H9 (cell line): ENCODE measurements around the gene GP1BB. TPM values are rescaled to one million over a fixed set of nuclear protein-coding genes. Genes with fewer than 3 reads are reported as not detected.

Experiments
- DNase-seq: peaks from one replicate; pipeline ENCODE4 v3.0.0-alpha.2; 2017
- H2AFZ ChIP-seq: one replicate; pipeline ENCODE4 v1.6.1; 2013; ENCODE audit warnings: mild to moderate bottlenecking, low read length, control low read depth, moderate library complexity
- H2AK5ac ChIP-seq: 2 replicates; pipeline ENCODE4 v1.6.1; 2013; ENCODE audit warnings: low read length, control low read depth, mixed read lengths; ENCODE audit not compliant: insufficient read length
- H2BK120ac ChIP-seq: one replicate; pipeline ENCODE4 v1.6.1; 2013; ENCODE audit warnings: low read depth, mild to moderate bottlenecking, low read length, control low read depth, inconsistent platforms; ENCODE audit not compliant: poor library complexity, severe bottlenecking
- H2BK12ac ChIP-seq: 2 replicates; pipeline ENCODE4 v1.6.1; 2013; ENCODE audit warnings: low read length, control low read depth, mixed read lengths, low read depth; ENCODE audit not compliant: insufficient read length
- H2BK15ac ChIP-seq: 2 replicates; pipeline ENCODE4 v1.6.1; 2013; ENCODE audit warnings: low read depth, low read length, control low read depth
- H2BK20ac ChIP-seq: one replicate; pipeline ENCODE4 v1.6.1; 2013; ENCODE audit warnings: low read depth, mild to moderate bottlenecking, low read length, control low read depth, inconsistent platforms; ENCODE audit not compliant: poor library complexity, severe bottlenecking
- H2BK5ac ChIP-seq: 2 replicates; pipeline ENCODE4 v1.6.1; 2013; ENCODE audit warnings: low read length, control low read depth, mixed read lengths; ENCODE audit not compliant: insufficient read length
- H3K14ac ChIP-seq: 2 replicates; pipeline ENCODE4 v1.6.1; 2013; ENCODE audit warnings: low read length, control low read depth; ENCODE audit not compliant: insufficient read depth
- H3K18ac ChIP-seq: 2 replicates; pipeline ENCODE4 v1.6.1; 2013; ENCODE audit warnings: low read depth, mild to moderate bottlenecking, mixed read lengths, low read length, control low read depth; ENCODE audit not compliant: insufficient read length
- H3K23ac ChIP-seq: 2 replicates; pipeline ENCODE4 v1.6.1; 2013; ENCODE audit warnings: low read length, control low read depth, mixed read lengths, low read depth; ENCODE audit not compliant: insufficient read length
- H3K23me2 ChIP-seq: 2 replicates; pipeline ENCODE4 v1.6.1; 2013; ENCODE audit warnings: low read depth, mild to moderate bottlenecking, mixed read lengths, low read length, control low read depth; ENCODE audit not compliant: insufficient read length, poor library complexity, severe bottlenecking
- H3K27ac ChIP-seq: 2 replicates; pipeline ENCODE4 v1.5.1; 2013; ENCODE audit warnings: low read length, control low read depth, mixed read lengths, low read depth; ENCODE audit not compliant: insufficient read length
- H3K27me3 ChIP-seq: 2 replicates; pipeline ENCODE4 v1.6.1; 2013; ENCODE audit warnings: low read length, control low read depth, inconsistent platforms; ENCODE audit not compliant: insufficient read depth
- H3K4ac ChIP-seq: 2 replicates; pipeline ENCODE4 v1.6.1; 2013; ENCODE audit warnings: low read depth, mild to moderate bottlenecking, control low read depth, inconsistent platforms, low read length, moderate library complexity
- H3K4me1 ChIP-seq: 2 replicates; pipeline ENCODE4 v1.6.1; 2013; ENCODE audit warnings: low read length, control low read depth, inconsistent platforms; ENCODE audit not compliant: insufficient read depth
- H3K4me2 ChIP-seq: 2 replicates; pipeline ENCODE4 v1.6.1; 2013; ENCODE audit warnings: low read length, control low read depth, mixed read lengths; ENCODE audit not compliant: insufficient read length, insufficient read depth
- H3K56ac ChIP-seq: 2 replicates; pipeline ENCODE4 v1.6.1; 2013; ENCODE audit warnings: low read depth, mild to moderate bottlenecking, mixed read lengths, low read length, control low read depth; ENCODE audit not compliant: insufficient read length
- H3K79me1 ChIP-seq: 2 replicates; pipeline ENCODE4 v1.6.1; 2013; ENCODE audit warnings: low read depth, mild to moderate bottlenecking, moderate library complexity, low read length, control low read depth, inconsistent platforms; ENCODE audit not compliant: insufficient read depth, poor library complexity, severe bottlenecking
- H3K79me2 ChIP-seq: 2 replicates; pipeline ENCODE4 v1.6.1; 2013; ENCODE audit warnings: low read length, control low read depth, inconsistent platforms; ENCODE audit not compliant: insufficient read depth
- H3K9ac ChIP-seq: 2 replicates; pipeline ENCODE4 v1.6.1; 2013; ENCODE audit warnings: low read length, control low read depth, mixed read lengths; ENCODE audit not compliant: insufficient read length; ENCODE audit errors: extremely low read depth
- H3K9me3 ChIP-seq: one replicate; pipeline ENCODE4 v1.6.1; 2013; ENCODE audit warnings: low read depth, low read length, inconsistent platforms; ENCODE audit not compliant: control insufficient read depth
- H3T11ph ChIP-seq: one replicate; pipeline ENCODE4 v1.6.1; 2013; ENCODE audit warnings: mild to moderate bottlenecking, low read length, control low read depth, inconsistent platforms
- H4K20me1 ChIP-seq: one replicate; pipeline ENCODE4 v1.6.1; 2013; ENCODE audit not compliant: control insufficient read depth, insufficient read length, insufficient read depth
- H4K5ac ChIP-seq: 2 replicates; pipeline ENCODE4 v1.6.1; 2013; ENCODE audit warnings: low read depth, mild to moderate bottlenecking, mixed read lengths, low read length, control low read depth; ENCODE audit not compliant: insufficient read length
- H4K8ac ChIP-seq: replicated peaks from 2 replicates; pipeline ENCODE4 v1.6.1; 2013; ENCODE audit warnings: low read length, control low read depth, mixed read lengths, low read depth; ENCODE audit not compliant: insufficient read length
- H4K91ac ChIP-seq: 2 replicates; pipeline ENCODE4 v1.6.1; 2013; ENCODE audit warnings: low read depth, mild to moderate bottlenecking, moderate library complexity, mixed read lengths, low read length, control low read depth; ENCODE audit not compliant: insufficient read length
- H3K27ac Mint-ChIP-seq, 3 experiments: 2 replicates in 2 of 3; 3 replicates in 1 of 3; pipeline ENCODE4 v1.8.0; 2020 to 2021; ENCODE audit warnings: mixed read lengths in 3 of 3, mild to moderate bottlenecking in 1 of 3, moderate library complexity in 1 of 3
- H3K27me3 Mint-ChIP-seq: 2 replicates; pipeline ENCODE4 v1.8.0; 2021; ENCODE audit warnings: low read depth, mild to moderate bottlenecking, moderate library complexity, mixed read lengths
- H3K36me3 Mint-ChIP-seq, 3 experiments: 2 replicates in 2 of 3; 3 replicates in 1 of 3; pipeline ENCODE4 v1.8.0; 2020 to 2021; ENCODE audit warnings: low read depth in 3 of 3, mixed read lengths in 3 of 3; ENCODE audit not compliant: insufficient read depth in 1 of 3
- H3K4me1 Mint-ChIP-seq, 2 experiments: 2 replicates each; pipeline ENCODE4 v1.8.0; 2020; ENCODE audit warnings: mixed read lengths in 2 of 2
- H3K4me3 Mint-ChIP-seq, 2 experiments: 2 replicates in 1 of 2; 3 replicates in 1 of 2; pipeline ENCODE4 v1.8.0; 2020 to 2021; ENCODE audit warnings: mild to moderate bottlenecking in 2 of 2, mixed read lengths in 2 of 2, moderate library complexity in 1 of 2
- H3K9me3 Mint-ChIP-seq, 2 experiments: 2 replicates in 1 of 2; 3 replicates in 1 of 2; pipeline ENCODE4 v1.8.0; 2020; ENCODE audit warnings: mild to moderate bottlenecking in 2 of 2, mixed read lengths in 2 of 2, moderate library complexity in 1 of 2
- WGBS: extraction: QIAGEN DNeasy Blood & Tissue Kit; methylation state at CpG from one replicate; pipeline ENCODE4 v1.1.7; 2013; ENCODE audit warnings: missing lambda C conversion rate, low lambda C conversion rate, mixed read lengths; ENCODE audit not compliant: insufficient read length; ENCODE audit errors: extremely low coverage; 5-methylcytosine and 5-hydroxymethylcytosine counted together
- total RNA-seq: library from RNA; stranded (reverse); gene quantifications from 2 replicates; pipeline ENCODE4 v1.2.1, GENCODE V29; 2021
- TF ChIP-seq, protein P1 (sequence below): fragments of 200-600 bp; sonication (generic); conservative IDR thresholded peaks from 3 replicates; pipeline ENCODE4 v1.8.0; 2021; ENCODE audit warnings: antibody characterized with exemption, mild to moderate bottlenecking

Gene GP1BB
- total RNA-seq, 1 experiment from 2014 or later: 3.4 TPM

DNA sequence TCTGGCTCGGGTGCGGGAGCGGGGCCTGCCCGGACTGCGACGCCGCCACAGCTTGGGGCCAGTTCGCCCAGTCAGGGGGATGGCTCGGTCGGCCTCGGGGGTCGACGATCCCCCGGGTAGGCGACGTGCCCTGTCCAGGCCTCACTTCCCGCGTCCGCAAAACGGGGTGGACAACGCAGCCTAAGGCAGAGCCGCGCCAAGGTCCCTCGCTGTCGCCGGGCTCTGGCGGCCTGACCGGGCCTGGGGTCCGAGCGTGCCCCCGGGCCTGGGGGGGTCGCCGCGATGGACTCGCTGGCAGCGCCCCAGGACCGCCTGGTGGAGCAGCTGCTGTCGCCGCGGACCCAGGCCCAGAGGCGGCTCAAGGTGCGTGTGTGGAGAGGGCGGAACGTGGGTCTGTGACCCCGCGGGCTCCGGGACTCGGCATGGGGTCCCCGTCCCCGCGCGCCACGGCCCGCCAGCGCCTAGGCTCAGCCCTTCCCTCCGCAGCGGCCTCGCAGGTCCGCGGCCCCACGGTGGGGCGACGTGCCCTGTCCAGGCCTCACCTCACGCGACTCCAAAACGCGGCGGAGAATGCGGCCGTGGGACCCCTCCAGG, 4.8 kb upstream of the GP1BB start:
- no peak overlapping the region for H4K5ac ChIP-seq
- H3K27ac Mint-ChIP-seq: no peak overlapping the region
- DNase-seq: no peak
- H3K9ac ChIP-seq: no peak overlapping the region
- H3K79me1 ChIP-seq: no peaks in the 10 kb centered on the region
- no peaks in the 10 kb centered on the region for H3K9me3 ChIP-seq
- H3K23me2 ChIP-seq: peaks cover 13% of the 10 kb centered on the region
- H4K8ac ChIP-seq: no peak overlapping the region
- no CpG with 5 or more reads among the region's 70 CpGs for WGBS
- H3K14ac ChIP-seq: no peak overlapping the region
- H2BK5ac ChIP-seq: no peak overlapping the region
- H2BK12ac ChIP-seq: no peak overlapping the region
- no peak overlapping the region for H3K27ac ChIP-seq
- H3K9me3 Mint-ChIP-seq: peaks cover 6 to 8% of the 10 kb centered on the region in 2 experiments; a peak in 3 of 5 replicates
- peak overlapping the region; percentile 41 for H3K4me2 ChIP-seq
- H3K4me1 ChIP-seq: peaks cover 2% of the 10 kb centered on the region; the same call in 1 of the 2 replicates
- H3K56ac ChIP-seq: no peak overlapping the region
- H2BK120ac ChIP-seq: no peak overlapping the region
- TF ChIP-seq, protein P1, sequence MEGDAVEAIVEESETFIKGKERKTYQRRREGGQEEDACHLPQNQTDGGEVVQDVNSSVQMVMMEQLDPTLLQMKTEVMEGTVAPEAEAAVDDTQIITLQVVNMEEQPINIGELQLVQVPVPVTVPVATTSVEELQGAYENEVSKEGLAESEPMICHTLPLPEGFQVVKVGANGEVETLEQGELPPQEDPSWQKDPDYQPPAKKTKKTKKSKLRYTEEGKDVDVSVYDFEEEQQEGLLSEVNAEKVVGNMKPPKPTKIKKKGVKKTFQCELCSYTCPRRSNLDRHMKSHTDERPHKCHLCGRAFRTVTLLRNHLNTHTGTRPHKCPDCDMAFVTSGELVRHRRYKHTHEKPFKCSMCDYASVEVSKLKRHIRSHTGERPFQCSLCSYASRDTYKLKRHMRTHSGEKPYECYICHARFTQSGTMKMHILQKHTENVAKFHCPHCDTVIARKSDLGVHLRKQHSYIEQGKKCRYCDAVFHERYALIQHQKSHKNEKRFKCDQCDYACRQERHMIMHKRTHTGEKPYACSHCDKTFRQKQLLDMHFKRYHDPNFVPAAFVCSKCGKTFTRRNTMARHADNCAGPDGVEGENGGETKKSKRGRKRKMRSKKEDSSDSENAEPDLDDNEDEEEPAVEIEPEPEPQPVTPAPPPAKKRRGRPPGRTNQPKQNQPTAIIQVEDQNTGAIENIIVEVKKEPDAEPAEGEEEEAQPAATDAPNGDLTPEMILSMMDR: no peak
- peak overlapping the region; percentile 21 for H3K18ac ChIP-seq
- no peak overlapping the region for H2BK15ac ChIP-seq
- peaks cover 2% of the 10 kb centered on the region for H4K20me1 ChIP-seq
- H2BK20ac ChIP-seq: no peak overlapping the region
- H3K23ac ChIP-seq: no peak overlapping the region
- no peak overlapping the region for H2AFZ ChIP-seq
- H3K4me1 Mint-ChIP-seq: peaks cover 13 to 32% of the 10 kb centered on the region in 2 experiments
- no peak overlapping the region for H3T11ph ChIP-seq
- H3K79me2 ChIP-seq: no peaks in the 10 kb centered on the region
- H3K4ac ChIP-seq: no peak overlapping the region
- no peak overlapping the region for H2AK5ac ChIP-seq
- H4K91ac ChIP-seq: no peak overlapping the region
- H3K27me3 Mint-ChIP-seq: peaks cover 80% of the 10 kb centered on the region
- H3K4me3 Mint-ChIP-seq: peak overlapping the region; percentile 32 to 62; a peak in 2 of 5 replicates
- peaks cover 7 to 18% (median 14%) of the 10 kb centered on the region in 3 experiments; a peak in 6 of 7 replicates for H3K36me3 Mint-ChIP-seq
- H3K27me3 ChIP-seq: peaks cover 44% of the 10 kb centered on the region; the same call in 1 of the 2 replicates
